Measurements from ENCODE around the gene CATSPERZ. TPM values are rescaled to one million over a fixed set of nuclear protein-coding genes. Genes with fewer than 3 reads are reported as not detected.

CATSPERZ gene, protein sequence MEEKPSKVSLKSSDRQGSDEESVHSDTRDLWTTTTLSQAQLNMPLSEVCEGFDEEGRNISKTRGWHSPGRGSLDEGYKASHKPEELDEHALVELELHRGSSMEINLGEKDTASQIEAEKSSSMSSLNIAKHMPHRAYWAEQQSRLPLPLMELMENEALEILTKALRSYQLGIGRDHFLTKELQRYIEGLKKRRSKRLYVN
- 0.38 TPM in 1 of 2 replicates, not detected in the other for total RNA-seq

DNA sequence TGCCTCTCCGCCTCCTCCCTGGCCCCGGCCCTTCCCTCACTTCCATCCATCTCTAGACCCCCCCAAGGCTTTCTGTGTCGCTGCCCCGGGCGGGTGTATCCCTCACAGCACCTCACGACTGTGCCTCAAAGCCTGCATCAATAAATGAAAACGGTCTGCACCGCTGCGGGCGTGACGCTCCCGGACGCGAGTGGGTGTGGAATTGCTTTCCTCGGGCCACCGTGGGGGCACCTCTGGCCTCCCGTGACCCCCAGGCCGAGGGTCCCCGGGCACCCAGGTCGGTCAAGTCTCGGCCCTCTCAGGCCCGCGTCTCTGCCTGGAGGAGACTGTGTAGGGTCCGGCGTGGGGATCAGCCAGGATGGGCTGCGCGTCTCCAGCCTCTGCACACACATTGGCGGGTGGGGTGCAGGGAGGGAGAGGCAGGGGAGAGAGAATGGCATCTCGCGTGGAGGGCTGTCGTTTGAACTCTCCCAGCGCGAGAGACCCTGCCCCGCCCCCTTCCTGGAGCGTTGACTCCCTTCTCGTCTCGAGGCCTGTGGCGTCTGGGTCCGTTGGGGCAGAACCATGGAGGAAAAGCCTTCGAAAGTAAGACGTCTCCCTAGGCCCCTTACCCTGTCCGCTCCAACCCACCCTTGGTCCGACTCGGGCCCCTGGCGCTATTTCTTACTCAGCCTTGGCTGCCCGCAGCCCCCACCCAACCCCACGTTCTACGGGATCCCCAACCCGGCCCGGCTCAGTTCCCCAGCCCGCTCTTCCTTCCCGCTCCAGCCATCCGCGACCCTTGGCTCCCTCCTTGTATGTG lies at the start of gene CATSPERZ:
TSS of gene CATSPERZ (plus strand) at position 512 of the 802 bp plus-strand sequence. CDS start at position 565, 53 bp downstream.

DNA sequence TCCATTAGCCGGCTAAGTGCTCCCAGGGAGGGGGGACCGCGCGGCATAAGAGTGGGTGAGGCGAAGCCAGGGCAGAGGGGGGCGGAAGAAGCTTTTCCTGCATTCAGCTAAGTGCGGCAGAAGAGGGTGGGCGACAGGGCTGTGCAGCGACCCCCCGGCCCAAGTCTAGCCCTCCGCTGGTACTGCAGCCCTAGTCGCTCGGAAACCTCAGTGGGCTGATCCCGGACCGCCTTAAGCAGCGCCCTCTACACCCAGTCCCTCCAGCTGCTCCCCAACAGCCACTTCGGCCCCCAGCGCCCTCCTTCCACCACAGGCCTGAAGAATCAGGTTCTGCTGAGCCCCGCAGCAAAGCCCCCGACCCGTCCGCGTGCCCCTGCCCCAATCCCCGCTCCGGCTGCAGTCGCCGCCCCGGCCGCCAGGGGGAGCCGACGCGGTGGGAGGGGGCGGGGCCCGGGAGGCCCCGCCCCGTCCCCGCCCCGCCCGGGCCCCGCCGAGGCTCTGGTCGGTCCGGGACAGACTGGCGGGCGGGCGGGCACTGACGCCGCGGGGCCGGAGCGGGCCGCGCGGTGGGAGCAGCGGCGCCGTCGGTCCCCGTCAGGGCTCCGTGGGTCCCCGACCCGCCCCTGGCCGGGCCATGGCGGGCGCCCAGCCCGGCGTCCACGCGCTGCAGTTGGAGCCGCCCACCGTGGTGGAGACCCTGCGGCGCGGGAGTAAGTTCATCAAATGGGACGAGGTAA lies 49.0 kb upstream of the CATSPERZ start, which contains the start of gene PLCB3:
TSS of gene PLCB3 (plus strand) at position 515 of the 737 bp plus-strand sequence. CDS start at position 635, 120 bp downstream.

DNA sequence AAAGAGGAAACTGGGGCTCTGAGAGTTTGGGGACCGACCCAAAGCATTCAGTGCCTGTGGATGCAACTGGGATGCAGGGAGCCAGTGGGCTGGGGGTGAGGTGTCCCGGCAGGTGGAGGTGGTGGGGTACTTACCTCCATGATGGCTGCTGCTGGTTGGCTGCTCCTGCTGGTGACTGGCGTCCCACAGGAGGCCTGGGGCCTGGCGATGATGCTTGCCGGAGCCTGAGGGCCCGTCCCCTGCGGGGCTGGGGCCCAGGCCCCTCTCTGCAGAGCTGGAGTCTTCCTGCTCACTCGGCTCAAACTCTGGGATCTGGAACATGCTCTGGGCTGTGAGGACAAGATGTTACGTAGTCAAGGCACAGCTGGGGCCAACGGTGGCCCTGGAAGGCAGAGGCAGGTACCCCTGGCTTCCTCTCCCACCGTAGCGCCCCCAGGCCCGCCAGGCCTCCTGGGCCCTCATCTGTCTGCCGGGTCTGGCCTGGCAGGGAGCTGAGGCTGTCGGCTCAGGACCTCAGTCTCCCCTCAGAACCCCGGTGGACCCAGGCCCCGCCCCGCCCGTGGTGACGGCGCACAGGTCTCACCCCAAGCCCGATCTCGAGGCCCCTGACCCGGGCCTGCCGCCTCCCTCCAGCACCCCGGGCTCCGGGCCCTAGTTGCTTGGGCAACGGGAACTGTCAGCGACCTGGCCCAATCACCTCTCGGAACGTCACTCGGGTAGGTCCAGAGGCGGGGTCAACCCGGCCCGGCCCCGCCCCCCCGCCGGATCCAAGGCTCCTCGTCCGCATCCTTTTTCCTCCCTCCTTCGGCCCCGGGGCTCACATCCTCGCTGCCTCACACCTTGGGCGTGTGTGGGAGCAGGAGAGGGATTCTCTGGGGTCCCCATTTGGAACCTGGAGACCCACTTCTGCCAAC lies 15.9 kb upstream of the CATSPERZ start, which contains the start of gene BAD:
TSS of gene BAD (minus strand) at position 618 of the 914 bp plus-strand sequence. CDS start at position 321, 297 bp downstream.

DNA sequence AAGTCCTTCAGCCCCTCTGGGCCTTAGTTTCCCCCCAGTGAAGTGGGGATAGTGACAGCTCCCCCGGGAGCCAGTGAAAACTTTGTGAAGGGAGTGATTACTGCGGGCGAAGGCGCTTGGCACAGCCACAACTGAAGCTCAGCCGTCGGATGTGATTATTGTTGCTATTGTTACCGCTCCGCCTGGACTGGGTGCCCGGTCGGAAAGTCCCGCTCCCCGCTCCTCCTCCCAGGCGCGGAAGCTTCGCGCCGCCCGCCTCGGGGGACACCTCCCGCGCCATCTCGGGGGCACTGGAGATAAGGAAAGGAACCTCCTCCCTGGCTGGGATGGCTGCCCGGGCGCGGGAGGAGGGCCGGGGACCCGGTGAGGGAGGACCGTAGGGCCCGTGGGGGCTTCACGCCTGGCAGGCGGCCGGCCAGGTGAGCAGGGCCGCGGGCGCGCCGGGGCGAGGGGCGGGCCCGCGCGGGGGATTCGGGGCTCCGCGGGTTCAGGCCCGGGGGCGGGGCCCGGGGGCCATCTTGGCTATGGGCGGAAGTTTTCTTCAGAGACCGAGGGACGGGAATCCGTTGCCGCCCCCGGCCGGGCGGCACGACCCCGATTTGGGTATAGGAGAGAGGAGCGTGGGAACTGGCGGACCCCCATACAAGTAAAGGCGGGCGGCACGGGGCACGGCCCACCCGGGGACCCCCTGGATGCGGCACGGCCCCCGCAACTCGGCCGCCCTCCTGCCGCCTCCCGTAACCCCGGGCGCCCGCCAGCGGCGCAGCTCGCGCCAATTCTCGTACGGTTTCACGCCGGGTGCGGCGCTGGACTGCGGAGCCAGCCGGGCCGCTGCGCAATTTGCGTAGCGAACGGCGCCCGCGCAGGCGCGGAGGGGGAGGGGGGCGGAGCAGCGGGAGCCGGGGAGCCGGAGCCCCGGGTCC lies 14.9 kb upstream of the CATSPERZ start, which contains the start of gene GPR137:
TSS of gene GPR137 (plus strand) at position 887 of the 923 bp plus-strand sequence. CDS start 677 bp downstream, outside the sequence.

DNA sequence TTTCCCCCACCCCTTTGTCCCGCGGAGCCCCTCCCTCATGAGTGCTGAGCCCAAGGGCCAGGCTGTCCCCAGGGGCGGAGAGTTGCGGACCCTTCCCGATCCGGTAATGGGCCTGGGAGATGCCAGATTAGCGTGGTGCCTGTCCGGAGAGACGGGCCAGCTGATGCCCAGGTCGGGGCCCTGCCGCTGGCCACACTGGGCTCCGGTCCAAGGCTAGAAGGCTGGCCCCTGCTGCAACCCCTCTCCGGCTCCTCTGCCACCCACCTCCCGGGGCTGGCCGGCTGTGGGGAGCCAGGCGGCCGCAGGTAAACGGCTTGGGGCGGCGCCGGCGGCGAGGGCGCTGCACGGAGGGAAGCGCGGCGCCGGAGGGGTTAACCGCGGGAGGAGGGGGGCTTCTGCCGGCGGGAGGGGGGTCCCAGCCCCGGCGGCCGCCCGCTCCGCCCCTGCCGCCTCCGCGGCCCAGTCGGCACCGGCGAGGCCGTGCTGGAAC lies 8.9 kb upstream of the CATSPERZ start, which contains the start of gene KCNK4:
TSS of gene KCNK4 (plus strand) at position 41 of the 490 bp plus-strand sequence. CDS start 1,717 bp downstream, outside the sequence.

DNA sequence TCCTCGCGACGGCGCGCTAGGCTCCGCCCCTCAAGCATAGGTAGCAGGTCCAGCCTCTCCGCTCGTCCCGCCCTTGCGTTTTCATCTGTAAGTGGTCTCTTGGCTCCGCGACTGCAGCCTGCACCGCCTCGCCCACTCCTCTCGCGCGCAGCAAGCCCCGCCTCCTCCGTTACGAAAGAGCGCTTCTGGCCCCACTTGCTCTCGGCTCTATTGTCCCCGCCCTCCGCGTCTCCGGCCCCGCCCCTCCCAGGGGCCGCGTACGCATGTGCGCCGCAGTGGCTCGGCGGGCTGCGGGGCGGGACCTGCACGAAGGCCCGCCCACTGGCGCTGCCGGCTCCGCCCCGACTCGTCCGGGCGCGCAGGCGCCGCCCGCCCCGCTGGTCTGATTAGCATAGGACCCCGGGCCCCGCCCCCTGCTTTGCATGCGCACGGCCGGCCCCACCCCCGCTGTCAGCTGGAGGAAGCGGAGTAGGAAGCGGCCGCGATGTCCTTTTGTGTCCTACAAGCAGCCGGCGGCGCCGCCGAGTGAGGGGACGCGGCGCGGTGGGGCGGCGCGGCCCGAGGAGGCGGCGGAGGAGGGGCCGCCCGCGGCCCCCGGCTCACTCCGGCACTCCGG lies 5.0 kb downstream of the CATSPERZ start, which contains the start of gene ESRRA:
TSS of gene ESRRA (plus strand) at position 450 of the 616 bp plus-strand sequence. CDS start 1,656 bp downstream, outside the sequence.

DNA sequence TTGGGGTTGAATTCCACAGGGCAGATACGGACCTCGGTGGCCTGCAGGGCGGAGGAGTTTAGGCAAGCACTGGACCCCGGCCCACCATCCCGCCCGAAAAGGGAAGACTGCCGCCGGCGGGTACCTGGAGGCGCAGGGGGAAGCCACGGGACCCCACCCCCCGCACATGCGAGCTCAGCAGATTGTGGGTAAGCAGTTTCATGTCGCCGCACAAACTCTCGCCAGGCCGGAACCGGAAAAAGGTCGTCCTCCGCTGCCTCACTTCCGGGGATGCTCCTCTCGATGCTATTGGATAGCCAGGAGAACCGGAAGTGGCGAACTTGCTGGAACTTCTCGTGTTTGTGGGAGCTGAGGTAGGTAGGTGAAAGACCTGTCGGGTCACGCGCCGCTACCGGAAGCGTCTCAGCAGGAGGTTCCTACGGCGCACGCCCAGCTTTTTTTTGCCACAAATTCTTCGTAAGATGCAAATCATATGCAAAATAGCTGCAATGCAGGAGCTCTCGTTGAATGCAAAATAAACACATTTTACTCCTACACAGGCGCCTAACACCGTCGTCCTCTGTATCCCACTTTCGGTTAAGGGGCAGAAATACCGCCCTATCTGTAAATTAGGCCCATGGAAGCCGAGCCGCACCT lies 17.3 kb downstream of the CATSPERZ start, which contains the start of gene TRMT112:
TSS of gene TRMT112 (minus strand) at position 235 of the 636 bp plus-strand sequence. CDS start at position 202, 33 bp downstream.

DNA sequence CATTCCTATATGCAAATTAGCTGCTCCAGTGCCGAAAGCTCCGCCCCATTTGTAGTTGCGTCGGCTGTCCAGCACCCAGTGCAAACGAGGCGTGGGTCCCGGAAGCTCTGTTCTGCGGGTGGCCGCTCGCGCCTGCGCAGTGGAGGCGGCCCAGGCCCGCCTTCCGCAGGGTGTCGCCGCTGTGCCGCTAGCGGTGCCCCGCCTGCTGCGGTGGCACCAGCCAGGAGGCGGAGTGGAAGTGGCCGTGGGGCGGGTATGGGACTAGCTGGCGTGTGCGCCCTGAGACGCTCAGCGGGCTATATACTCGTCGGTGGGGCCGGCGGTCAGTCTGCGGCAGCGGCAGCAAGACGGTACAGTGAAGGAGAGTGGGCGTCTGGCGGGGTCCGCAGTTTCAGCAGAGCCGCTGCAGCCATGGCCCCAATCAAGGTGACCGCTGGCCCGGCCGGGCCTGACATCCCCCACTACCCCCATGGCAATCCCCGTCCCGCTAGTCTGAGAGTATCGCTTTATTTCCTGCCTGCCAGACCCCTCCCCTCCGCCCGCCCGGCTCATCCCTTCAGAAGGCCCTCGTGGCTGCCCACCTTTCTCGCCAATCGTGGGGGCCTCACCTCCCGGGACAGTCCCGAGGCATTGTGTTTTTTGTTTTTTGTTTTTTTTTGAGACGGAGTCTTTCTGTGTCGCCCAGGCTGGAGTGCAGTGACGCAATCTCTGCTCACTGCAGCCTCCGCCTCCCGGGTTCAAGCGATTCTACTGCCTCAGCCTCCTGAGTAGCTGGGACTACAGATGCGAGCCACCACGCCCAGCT lies 18.0 kb downstream of the CATSPERZ start, which contains the start of gene PRDX5:
TSS of gene PRDX5 (plus strand) at position 161 of the 805 bp plus-strand sequence. CDS start at position 256, 95 bp downstream.

DNA sequence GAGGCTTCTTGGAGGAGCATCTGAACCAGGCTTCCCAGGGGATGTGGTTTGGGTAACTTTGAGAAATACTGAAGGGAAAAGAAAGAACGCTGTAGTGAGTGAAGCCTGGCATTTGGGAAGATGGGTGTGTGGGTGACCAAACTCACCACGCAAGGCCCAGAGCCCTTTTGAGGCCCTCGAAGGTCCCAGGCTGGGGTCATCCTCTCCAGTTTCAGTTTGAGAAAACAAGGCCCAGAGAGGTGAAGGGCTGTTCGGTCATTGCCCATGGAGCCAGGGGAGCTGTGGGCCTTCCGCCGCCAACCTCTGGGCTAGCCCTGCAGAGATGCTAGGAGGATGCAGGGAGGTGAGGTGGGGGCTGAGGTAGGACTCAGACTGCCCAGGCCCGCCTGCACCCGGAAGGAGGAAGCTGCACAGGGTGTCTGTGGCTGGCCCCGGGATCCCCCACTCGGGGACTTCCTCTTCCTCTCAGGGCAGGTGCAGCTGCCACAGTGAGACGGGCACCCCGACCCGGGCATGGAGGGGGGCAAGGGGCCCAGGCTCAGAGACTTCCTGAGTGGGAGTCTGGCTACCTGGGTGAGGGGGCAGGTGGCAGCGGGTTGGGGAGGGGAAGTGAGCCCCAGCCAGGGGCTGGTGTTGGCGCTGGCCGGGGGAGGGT lies 39.7 kb downstream of the CATSPERZ start, which contains the start of gene CCDC88B:
TSS of gene CCDC88B (plus strand) at position 451 of the 655 bp plus-strand sequence. CDS start at position 514, 63 bp downstream.

Small RNAs within 50 kb of the gene (small RNA-seq; reads per million reads assigned to genes)
- gene MIR7155 (not detected), gene RF00019 (not detected)

Other genes with a start within 250 kb of the CATSPERZ start
- 17.0 and 37.6 TPM in 2 replicates for gene MACROD1, start 134.2 kb upstream of the CATSPERZ start, total RNA-seq
- gene STIP1, start 114.2 kb upstream of the CATSPERZ start, total RNA-seq, result 212 and 271 TPM in 2 replicates
- 33.1 and 47.7 TPM in 2 replicates for gene FERMT3, start 93.6 kb upstream of the CATSPERZ start, total RNA-seq
- gene TRPT1, start 74.2 kb upstream of the CATSPERZ start, total RNA-seq, result 29.9 and 43.1 TPM in 2 replicates
- 35.3 and 43.1 TPM in 2 replicates for gene NUDT22, start 74.1 kb upstream of the CATSPERZ start, total RNA-seq
- 9.4 and 18.3 TPM in 2 replicates for gene DNAJC4, start 69.8 kb upstream of the CATSPERZ start, total RNA-seq
- 12.5 and 23.2 TPM in 2 replicates for gene VEGFB, start 65.8 kb upstream of the CATSPERZ start, total RNA-seq
- gene FKBP2, start 59.3 kb upstream of the CATSPERZ start, total RNA-seq, result 27.3 and 30.7 TPM in 2 replicates
- gene PPP1R14B, start 53.4 kb upstream of the CATSPERZ start, total RNA-seq, result 256 and 260 TPM in 2 replicates
- 50.0 and 54.9 TPM in 2 replicates for gene PLCB3, start 48.8 kb upstream of the CATSPERZ start, total RNA-seq
- gene BAD, start 15.7 kb upstream of the CATSPERZ start, total RNA-seq, result 59.6 and 75.5 TPM in 2 replicates
- 15.5 and 16.3 TPM in 2 replicates for gene GPR137, start 14.5 kb upstream of the CATSPERZ start, total RNA-seq
- 0.10 TPM in 1 of 2 replicates, not detected in the other for gene KCNK4, start 9.1 kb upstream of the CATSPERZ start, total RNA-seq
- gene ESRRA, start 5.2 kb downstream of the CATSPERZ start, total RNA-seq, result 40.7 and 50.0 TPM in 2 replicates
- gene TRMT112, start 17.2 kb downstream of the CATSPERZ start, total RNA-seq, result 124 and 155 TPM in 2 replicates
- 154 and 168 TPM in 2 replicates for gene PRDX5, start 17.8 kb downstream of the CATSPERZ start, total RNA-seq
- gene CCDC88B, start 39.8 kb downstream of the CATSPERZ start, total RNA-seq, result 1.7 and 2.3 TPM in 2 replicates
- gene RPS6KA4, start 58.8 kb downstream of the CATSPERZ start, total RNA-seq, result 44.4 and 52.3 TPM in 2 replicates

All from vein endothelial cell (primary cell).